Measurements from ENCODE around the gene STAM2.

The STAM2 gene

GRCh38 chr2:152071518-152071917 lies 104.0 kb downstream of the STAM2 start:
- DNase-seq (ENCODE audit: low read depth) = no peak

- DNase-seq (ENCODE audit: low read depth) = no peak
Measured at GRCh38 chr2:152071092-152071491, 104.5 kb downstream of the STAM2 start.

DNA sequence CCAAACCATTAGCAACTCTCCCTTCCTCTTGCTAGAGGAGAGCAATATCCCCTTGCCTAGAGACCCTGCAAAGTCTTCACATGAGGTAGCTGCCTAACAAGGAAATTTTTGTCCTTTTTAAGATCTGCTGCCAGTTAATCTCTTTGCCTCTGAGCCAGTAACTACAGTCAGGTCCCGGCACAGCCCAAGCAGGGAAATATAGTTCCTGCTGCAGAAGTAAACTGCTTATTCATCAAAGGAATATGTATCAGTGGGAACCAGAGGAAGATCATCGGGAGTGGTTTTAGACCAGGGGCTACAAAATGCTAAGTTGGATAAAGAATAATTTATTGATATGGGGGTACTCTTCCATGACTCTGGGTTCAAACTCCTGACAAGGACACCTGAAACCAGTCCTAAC lies 107.3 kb downstream of the STAM2 start:
- DNase-seq (ENCODE audit: low read depth) = no peak

DNA sequence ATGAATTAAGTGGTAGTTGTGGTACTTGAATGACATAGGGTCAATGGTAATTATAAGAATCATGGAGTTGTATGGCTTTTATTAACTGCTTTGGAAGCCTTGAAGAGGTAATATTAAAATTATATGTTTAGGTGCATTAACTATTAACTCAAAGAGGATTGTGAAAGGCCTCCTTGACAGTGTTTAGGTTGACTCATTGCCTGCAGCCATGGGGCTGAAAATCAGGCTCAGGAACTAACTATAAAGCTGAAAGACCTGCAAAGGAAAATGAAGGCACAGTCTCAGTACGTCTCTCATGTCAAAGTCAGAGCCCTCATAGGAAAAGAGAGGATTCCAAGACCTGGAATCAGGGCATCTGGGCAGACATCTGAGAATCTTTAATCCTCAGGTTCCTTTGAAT lies 107.7 kb downstream of the STAM2 start:
- no peak for DNase-seq (ENCODE audit: low read depth)
